NB4 (cell line): ENCODE results near the gene FBXL13.

Experiments used
- DNase-seq: peaks from one replicate; pipeline ENCODE4 v3.0.0; 2010; ENCODE audit warnings: low read depth
- H3K4me3 ChIP-seq: one replicate; pipeline ENCODE4 v1.5.1; 2011; ENCODE audit warnings: mild to moderate bottlenecking, low read depth, low read length, moderate library complexity
- CTCF ChIP-seq: IDR thresholded peaks from one replicate; pipeline ENCODE4 v1.5.1; 2012; ENCODE audit warnings: low read depth, low read length
- MYC ChIP-seq: IDR thresholded peaks from 2 replicates; pipeline ENCODE4 v1.6.1; 2011; ENCODE audit warnings: low read depth, low read length
- POLR2A ChIP-seq: IDR thresholded peaks from 2 replicates; pipeline ENCODE4 v1.6.1; 2011; ENCODE audit warnings: mild to moderate bottlenecking; ENCODE audit not compliant: insufficient read length; ENCODE audit errors: extremely low read depth
- TF ChIP-seq, protein P1 (sequence below): IDR thresholded peaks from 2 replicates; pipeline ENCODE4 v1.6.1; 2011; ENCODE audit warnings: low read depth, low read length

The FBXL13 gene

DNA sequence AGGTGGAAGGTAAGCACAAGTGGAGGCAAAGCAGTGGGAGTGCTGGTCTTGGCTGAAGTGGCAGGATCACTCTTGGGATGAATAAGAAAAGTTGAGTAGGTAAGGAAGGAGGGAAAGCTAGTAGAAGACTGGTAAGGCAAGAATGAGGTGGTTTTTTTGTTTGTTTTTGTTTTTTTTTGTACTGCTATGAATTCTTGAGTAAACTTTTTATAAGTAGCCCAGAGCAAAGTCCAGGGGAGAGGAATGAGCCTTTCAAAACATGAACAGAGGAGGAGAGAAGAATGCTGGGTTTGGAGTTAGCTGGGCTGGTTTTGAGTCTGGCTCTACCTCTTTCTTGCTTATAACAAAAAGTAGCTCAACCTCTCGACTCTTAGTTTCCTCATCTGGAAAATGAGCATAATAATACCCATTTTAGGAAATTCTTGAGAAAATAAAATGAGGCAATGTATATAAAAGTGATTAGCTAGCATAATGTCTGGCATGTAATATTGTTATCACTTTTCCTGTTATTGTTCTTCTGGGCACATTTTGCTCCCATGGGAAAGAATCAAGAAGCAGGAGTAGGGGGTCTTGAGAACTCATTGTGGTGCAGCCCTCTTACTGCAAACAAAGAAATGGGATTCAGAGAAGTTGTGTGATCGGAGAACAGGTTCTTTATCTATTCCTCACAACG lies 185.9 kb downstream of the FBXL13 start:
- DNase-seq, result no peak
- H3K4me3 ChIP-seq, result no peak overlapping the region
- TF ChIP-seq POLR2A (no peak), CTCF (no peak), MYC (no peak)
- TF ChIP-seq, protein P1, sequence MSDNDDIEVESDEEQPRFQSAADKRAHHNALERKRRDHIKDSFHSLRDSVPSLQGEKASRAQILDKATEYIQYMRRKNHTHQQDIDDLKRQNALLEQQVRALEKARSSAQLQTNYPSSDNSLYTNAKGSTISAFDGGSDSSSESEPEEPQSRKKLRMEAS, result no peak

DNA sequence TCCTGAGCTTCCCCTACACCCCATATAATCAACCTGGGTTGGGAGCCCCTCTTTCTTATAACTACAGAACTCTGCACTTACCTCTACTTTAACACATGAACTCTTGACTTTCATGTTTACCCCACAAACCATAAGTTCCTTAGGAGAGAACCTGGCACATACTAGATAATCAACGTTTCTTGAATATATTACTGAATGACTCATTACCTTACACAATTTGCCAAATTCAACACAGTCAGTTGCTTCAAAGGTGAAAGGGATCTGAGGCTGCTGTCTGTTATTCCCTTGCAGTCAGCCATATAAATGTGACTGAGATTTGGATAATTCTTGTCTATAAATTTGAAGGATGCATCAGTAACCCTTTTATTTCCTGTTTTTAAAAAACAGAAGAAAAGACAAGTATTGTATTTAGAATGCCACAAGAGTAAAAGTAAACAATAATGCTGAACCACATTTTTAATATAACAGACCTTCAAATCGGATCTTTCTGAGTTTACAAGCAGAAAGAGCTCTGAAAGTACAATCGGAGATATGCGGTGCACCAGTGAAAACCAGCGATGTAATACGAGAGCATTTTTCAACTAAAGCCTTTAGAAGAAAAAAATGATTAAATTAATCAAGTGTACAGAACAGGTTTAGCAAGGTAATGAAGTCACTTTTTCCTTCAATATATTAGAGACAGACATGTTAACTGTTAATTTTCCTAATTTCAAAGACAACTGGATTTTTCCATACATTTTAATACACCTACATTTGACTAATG lies 191.3 kb downstream of the FBXL13 start:
- no peak for TF ChIP-seq MYC
- TF ChIP-seq, protein P1, result no peak
- TF ChIP-seq CTCF, result no peak
- TF ChIP-seq POLR2A, result no peak
- H3K4me3 ChIP-seq, result no peak overlapping the region
- DNase-seq, result peak; percentile 71

GRCh38 chr7:102875700-102876295 lies 198.8 kb downstream of the FBXL13 start:
- H3K4me3 ChIP-seq, result no peak overlapping the region
- peak; percentile 76 for DNase-seq
- TF ChIP-seq MYC (no peak), CTCF (no peak), POLR2A (no peak)
- TF ChIP-seq, protein P1, result peak; percentile 31; the same call in 1 of the 2 replicates

DNA sequence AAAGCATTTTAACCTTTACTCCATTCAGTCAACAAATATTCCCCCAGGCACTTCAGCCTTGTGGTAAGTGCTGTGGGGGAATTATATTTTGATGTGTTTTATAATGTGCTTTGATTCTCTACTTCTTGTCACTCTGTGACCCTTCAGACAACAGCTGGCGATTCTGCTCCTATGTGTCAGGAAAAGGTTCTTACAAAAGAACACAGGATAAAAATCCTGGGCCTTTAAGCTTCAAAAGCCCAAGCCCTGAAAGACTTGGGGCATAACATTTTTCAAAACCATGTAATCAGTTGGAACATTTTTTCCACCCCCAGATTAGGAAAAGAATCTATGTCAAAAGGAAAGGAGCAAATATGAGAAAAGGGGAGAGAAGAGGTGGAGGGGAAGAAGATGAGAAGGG lies 199.6 kb downstream of the FBXL13 start:
- DNase-seq, result no peak
- no peak for TF ChIP-seq CTCF
- no peak overlapping the region for H3K4me3 ChIP-seq

- no peak overlapping the region for H3K4me3 ChIP-seq
- no peak for TF ChIP-seq MYC
- no peak for TF ChIP-seq POLR2A
- TF ChIP-seq, protein P1, result no peak
- TF ChIP-seq CTCF, result no peak
- DNase-seq, result peak; percentile 71
These were observed 200.3 kb downstream of the FBXL13 start for GRCh38 chr7:102874166-102874829.
